Esophagus muscularis mucosa (tissue), 4 donors: Measurements from ENCODE around the gene ZNF438. TPM values are rescaled to one million over a fixed set of nuclear protein-coding genes. Genes with fewer than 3 reads are reported as not detected.

Source experiments
- DNase-seq: peaks from one replicate; pipeline ENCODE4 v3.0.0-alpha.2; 2017; ENCODE audit errors: extremely low spot score
- H3K27ac ChIP-seq, 4 donors: fragments of 200-600 bp; sonication (generic); replicated peaks in 1 of 4; 1 replicate in 3 of 4; 2 replicates in 1 of 4; pipeline ENCODE4 v1.5.1; 2016 to 2019; ENCODE audit warnings: mild to moderate bottlenecking in 1 of 4
- H3K27me3 ChIP-seq, 4 donors: fragments of 200-600 bp; sonication (generic); one replicate each; pipeline versions ENCODE4 v1.5.1 to v1.6.0; 2016 to 2019
- H3K36me3 ChIP-seq, 4 donors: fragments of 200-600 bp; sonication (generic); one replicate each; pipeline ENCODE4 v1.5.1; 2016 to 2019
- H3K4me1 ChIP-seq, 4 donors: fragments of 200-600 bp; sonication (generic); one replicate each; pipeline ENCODE4 v1.5.1; 2016 to 2019
- H3K4me3 ChIP-seq, 4 donors: fragments of 200-600 bp; sonication (generic); 1 replicate in 2 of 4; 2 replicates in 2 of 4; pipeline ENCODE4 v1.5.1; 2016 to 2019; ENCODE audit warnings: mild to moderate bottlenecking in 4 of 4, moderate library complexity in 1 of 4
- H3K9me3 ChIP-seq, 4 donors: fragments of 200-600 bp; sonication (generic); 1 replicate in 3 of 4; 2 replicates in 1 of 4; pipeline ENCODE4 v1.5.1; 2016 to 2019
- CTCF ChIP-seq, 3 experiments: fragments of 200-600 bp in 2 of 3; fragments of 450-650 bp in 1 of 3; sonication (generic) in 2 of 3; IDR thresholded peaks; one replicate each; pipeline ENCODE4 v1.5.1; 2017 to 2019; ENCODE audit warnings: antibody characterized with exemption in 3 of 3, mild to moderate bottlenecking in 2 of 3, moderate library complexity in 1 of 3
- EP300 ChIP-seq: sonication (generic); formaldehyde crosslinking; IDR thresholded peaks from one replicate; pipeline ENCODE4 v1.6.1; 2017; ENCODE audit warnings: antibody characterized with exemption
- POLR2A ChIP-seq: fragments of 450-650 bp; IDR thresholded peaks from one replicate; pipeline ENCODE4 v1.6.1; 2017; ENCODE audit warnings: antibody characterized with exemption, moderate library complexity, mild to moderate bottlenecking, low read depth
- POLR2AphosphoS5 ChIP-seq, 2 donors: sonication (generic); formaldehyde crosslinking; IDR thresholded peaks; one replicate each; pipeline ENCODE4 v1.6.1; 2017; ENCODE audit warnings: antibody characterized with exemption in 2 of 2
- WGBS: methylation state at CpG from one replicate; pipeline ENCODE4 v1.1.5; 2018; 5-methylcytosine and 5-hydroxymethylcytosine counted together
- intact Hi-C: fragments of 100-400 bp; cut with DNase I; formaldehyde crosslinking; loops from one replicate; pipeline ENCODE4 v1.15.1; 2023
- total RNA-seq, 4 donors: library from RNA; depleted of rRNA; stranded (reverse); fragments of >200 nt; gene quantifications; one replicate each; pipeline versions ENCODE4 v1.1.0 to v1.2.1, GENCODE V29; 2016

The ZNF438 gene
- total RNA-seq, 4 donors from 2014 or later, result 11.0 to 11.6 (median 11.3) TPM

GRCh38 chr10:30830315-30831230 lies 201.1 kb downstream of the ZNF438 start:
- intact Hi-C loops, result no loop called here
- 91% methylated on average over 13 of the region's 14 CpGs for WGBS
- H3K27ac ChIP-seq, result no peak overlapping the region
- H3K4me3 ChIP-seq, result no peak overlapping the region
- no peaks in the 10 kb centered on the region for H3K36me3 ChIP-seq
- peaks cover 3 to 10% (median 4%) of the 10 kb centered on the region in 4 donors for H3K4me1 ChIP-seq
- H3K9me3 ChIP-seq, result no peaks in the 10 kb centered on the region
- TF ChIP-seq EP300 (no peak), CTCF (IDR thresholded peaks at IDR 0.05) (no peak), POLR2AphosphoS5 (IDR thresholded peaks at IDR 0.05) (no peak), POLR2A (no peak)
- H3K27me3 ChIP-seq, result no peaks in the 10 kb centered on the region
- no peak for DNase-seq

- 54% methylated on average over 3 of the region's 3 CpGs for WGBS
- DNase-seq, result no peak
- intact Hi-C loops, result no loop called here
- TF ChIP-seq POLR2A, result no peak
- TF ChIP-seq CTCF (IDR thresholded peaks at IDR 0.05), result no peak
- TF ChIP-seq POLR2AphosphoS5 (IDR thresholded peaks at IDR 0.05), result no peak
- TF ChIP-seq EP300, result no peak
- no peaks in the 10 kb centered on the region for H3K36me3 ChIP-seq
- H3K4me1 ChIP-seq, result peaks cover 3 to 10% (median 4%) of the 10 kb centered on the region in 4 donors
- H3K27me3 ChIP-seq, result no peaks in the 10 kb centered on the region
- H3K27ac ChIP-seq, result no peak overlapping the region
- H3K9me3 ChIP-seq, result no peaks in the 10 kb centered on the region
- no peak overlapping the region for H3K4me3 ChIP-seq
Measured at GRCh38 chr10:30829901-30830300, 201.8 kb downstream of the ZNF438 start.

- no peaks in the 10 kb centered on the region for H3K9me3 ChIP-seq
- H3K27ac ChIP-seq, result no peak overlapping the region
- DNase-seq, result no peak
- intact Hi-C loops, result no loop called here
- H3K4me3 ChIP-seq, result no peak overlapping the region
- no peaks in the 10 kb centered on the region for H3K27me3 ChIP-seq
- 76% methylated on average over 4 of the region's 4 CpGs for WGBS
- TF ChIP-seq EP300 (no peak), POLR2A (no peak), CTCF (IDR thresholded peaks at IDR 0.05) (no peak), POLR2AphosphoS5 (IDR thresholded peaks at IDR 0.05) (no peak)
- no peaks in the 10 kb centered on the region for H3K36me3 ChIP-seq
- H3K4me1 ChIP-seq, result peaks cover 3 to 10% (median 4%) of the 10 kb centered on the region in 4 donors
Measured at GRCh38 chr10:30828680-30829079, 203.0 kb downstream of the ZNF438 start.

GRCh38 chr10:30828164-30828563 lies 203.5 kb downstream of the ZNF438 start:
- no peak for TF ChIP-seq POLR2AphosphoS5 (IDR thresholded peaks at IDR 0.05)
- TF ChIP-seq EP300, result no peak
- TF ChIP-seq POLR2A, result no peak
- no peak for TF ChIP-seq CTCF (IDR thresholded peaks at IDR 0.05)
- peaks cover 3 to 10% (median 4%) of the 10 kb centered on the region in 4 donors for H3K4me1 ChIP-seq
- no peak overlapping the region for H3K27ac ChIP-seq
- H3K9me3 ChIP-seq, result no peaks in the 10 kb centered on the region
- H3K36me3 ChIP-seq, result no peaks in the 10 kb centered on the region
- DNase-seq, result no peak
- H3K27me3 ChIP-seq, result no peaks in the 10 kb centered on the region
- 91% methylated on average over 10 of the region's 10 CpGs for WGBS
- intact Hi-C loops, result no loop called here
- H3K4me3 ChIP-seq, result no peak overlapping the region
